Measurements from ENCODE around the gene MFSD12.

The MFSD12 gene

GRCh38 chr19:3557461-3558248 lies at the start of gene MFSD12:
Gene MFSD12 (minus strand): TSS chr19:3557586. CDS start chr19:3557403, 183 bp downstream.
- TF ChIP-seq, protein P1, sequence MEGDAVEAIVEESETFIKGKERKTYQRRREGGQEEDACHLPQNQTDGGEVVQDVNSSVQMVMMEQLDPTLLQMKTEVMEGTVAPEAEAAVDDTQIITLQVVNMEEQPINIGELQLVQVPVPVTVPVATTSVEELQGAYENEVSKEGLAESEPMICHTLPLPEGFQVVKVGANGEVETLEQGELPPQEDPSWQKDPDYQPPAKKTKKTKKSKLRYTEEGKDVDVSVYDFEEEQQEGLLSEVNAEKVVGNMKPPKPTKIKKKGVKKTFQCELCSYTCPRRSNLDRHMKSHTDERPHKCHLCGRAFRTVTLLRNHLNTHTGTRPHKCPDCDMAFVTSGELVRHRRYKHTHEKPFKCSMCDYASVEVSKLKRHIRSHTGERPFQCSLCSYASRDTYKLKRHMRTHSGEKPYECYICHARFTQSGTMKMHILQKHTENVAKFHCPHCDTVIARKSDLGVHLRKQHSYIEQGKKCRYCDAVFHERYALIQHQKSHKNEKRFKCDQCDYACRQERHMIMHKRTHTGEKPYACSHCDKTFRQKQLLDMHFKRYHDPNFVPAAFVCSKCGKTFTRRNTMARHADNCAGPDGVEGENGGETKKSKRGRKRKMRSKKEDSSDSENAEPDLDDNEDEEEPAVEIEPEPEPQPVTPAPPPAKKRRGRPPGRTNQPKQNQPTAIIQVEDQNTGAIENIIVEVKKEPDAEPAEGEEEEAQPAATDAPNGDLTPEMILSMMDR (IDR thresholded peaks at IDR 0.05; ENCODE audit: low read depth, low read length, missing control alignments): no peak
- in situ Hi-C loops (cut with HindIII; ENCODE audit: low sequenced_read_pairs): no loop called here
- peak; percentile 73 for DNase-seq (ENCODE audit: low read depth)
- H3K4me3 ChIP-seq (ENCODE audit: low read depth, low read length): peak within 1 kb of the TSS; percentile 69

GRCh38 chr19:3606690-3607289 lies 49.4 kb upstream of the MFSD12 start, which contains the start of gene TBXA2R:
Gene TBXA2R (minus strand): TSS chr19:3606875. CDS start chr19:3600634, 6,241 bp downstream.
- TF ChIP-seq, protein P1 (IDR thresholded peaks at IDR 0.05; ENCODE audit: low read depth, low read length, missing control alignments): no peak
- in situ Hi-C loops (cut with HindIII; ENCODE audit: low sequenced_read_pairs): no loop called here
- peak within 1 kb of the TSS; percentile 46 for H3K4me3 ChIP-seq (ENCODE audit: low read depth, low read length)
- DNase-seq (ENCODE audit: low read depth): no peak

DNA sequence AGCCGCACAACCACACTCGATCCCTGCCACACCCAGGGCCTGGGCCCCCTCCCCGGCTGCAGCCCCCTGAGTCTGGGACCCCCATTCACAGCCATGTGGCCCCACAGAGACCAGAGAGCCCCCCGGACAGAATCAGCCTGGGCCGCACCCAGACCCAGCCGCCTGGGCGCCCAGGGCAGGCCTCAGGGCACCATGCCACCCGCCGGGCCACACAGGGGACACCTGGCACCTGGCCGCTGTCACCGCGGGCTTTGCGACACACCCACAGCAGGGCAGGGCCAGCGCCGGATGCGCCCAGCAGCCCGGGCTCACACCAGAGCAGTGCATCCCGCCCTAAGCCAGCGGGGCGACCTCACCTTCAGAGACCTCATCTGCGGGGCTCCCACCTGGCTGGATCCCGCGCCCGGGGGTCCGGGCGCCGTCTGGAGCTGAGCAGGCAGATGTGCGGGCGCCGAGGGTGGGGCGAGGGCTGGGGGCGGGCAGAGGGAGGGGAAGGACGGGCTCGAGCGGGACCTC lies 48.8 kb upstream of the MFSD12 start:
- no peak for DNase-seq (ENCODE audit: low read depth)
- H3K4me3 ChIP-seq (ENCODE audit: low read depth, low read length): peak overlapping the region; percentile 46
- TF ChIP-seq, protein P1 (IDR thresholded peaks at IDR 0.05; ENCODE audit: low read depth, low read length, missing control alignments): no peak
- in situ Hi-C loops (cut with HindIII; ENCODE audit: low sequenced_read_pairs): no loop called here

GRCh38 chr19:3605770-3606169 lies 48.4 kb upstream of the MFSD12 start:
- TF ChIP-seq, protein P1 (IDR thresholded peaks at IDR 0.05; ENCODE audit: low read depth, low read length, missing control alignments): no peak
- in situ Hi-C loops (cut with HindIII; ENCODE audit: low sequenced_read_pairs): no loop called here
- H3K4me3 ChIP-seq (ENCODE audit: low read depth, low read length): peak overlapping the region; percentile 46
- DNase-seq (ENCODE audit: low read depth): no peak

DNA sequence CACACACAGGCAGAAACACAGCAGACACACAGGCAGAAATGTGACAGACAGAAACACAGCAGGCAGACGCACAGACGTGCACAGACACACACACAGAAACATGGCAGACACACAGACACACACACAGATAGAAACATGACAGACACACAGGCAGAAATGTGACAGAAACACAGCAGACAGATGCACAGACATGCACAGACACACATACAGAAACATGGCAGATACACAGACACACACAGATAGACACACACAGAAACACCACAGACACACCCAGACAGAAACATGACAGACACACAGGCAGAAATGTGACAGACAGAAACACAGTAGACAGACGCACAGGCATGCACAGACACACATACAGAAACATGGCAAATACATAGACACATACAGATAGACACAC lies 48.0 kb upstream of the MFSD12 start:
- no peak for DNase-seq (ENCODE audit: low read depth)
- no peak overlapping the region for H3K4me3 ChIP-seq (ENCODE audit: low read depth, low read length)
- in situ Hi-C loops (cut with HindIII; ENCODE audit: low sequenced_read_pairs): no loop called here
- TF ChIP-seq, protein P1 (IDR thresholded peaks at IDR 0.05; ENCODE audit: low read depth, low read length, missing control alignments): no peak

- DNase-seq (ENCODE audit: low read depth): no peak
- H3K4me3 ChIP-seq (ENCODE audit: low read depth, low read length): no peak overlapping the region
- in situ Hi-C loops (cut with HindIII; ENCODE audit: low sequenced_read_pairs): no loop called here
- TF ChIP-seq, protein P1 (IDR thresholded peaks at IDR 0.05; ENCODE audit: low read depth, low read length, missing control alignments): no peak
These were observed 47.6 kb upstream of the MFSD12 start for GRCh38 chr19:3604987-3605343.

All from astrocyte of the cerebellum (primary cell).